RWPE2 (cell line): ENCODE measurements around the gene KCNMB3.

ENCODE experiments used
- ATAC-seq: fragments of 200-7000 bp; cut with Tn5 transposase; 3 replicates; pipeline ENCODE4 v1.9.1; 2021; ENCODE audit warnings: low read depth
- DNase-seq: peaks from one replicate; pipeline ENCODE4 v3.0.0-alpha.2; 2020; ENCODE audit warnings: low spot score
- H3K27ac ChIP-seq: fragments of 450-650 bp; 2 replicates; pipeline ENCODE4 v1.5.1; 2017; ENCODE audit warnings: mild to moderate bottlenecking; ENCODE audit not compliant: poor library complexity, severe bottlenecking
- H3K27me3 ChIP-seq: fragments of 250-450 bp; sonication (Bioruptor Pico); 2 replicates; pipeline ENCODE4 v1.5.1; 2021; ENCODE audit warnings: mild to moderate bottlenecking, moderate library complexity; ENCODE audit not compliant: insufficient read depth, poor library complexity, severe bottlenecking
- H3K36me3 ChIP-seq: fragments of 250-450 bp; sonication (Bioruptor Pico); 2 replicates; pipeline ENCODE4 v1.5.1; 2020; ENCODE audit warnings: low read depth, mild to moderate bottlenecking, moderate library complexity
- H3K4me1 ChIP-seq: fragments of 250-450 bp; sonication (Bioruptor Pico); 2 replicates; pipeline ENCODE4 v1.5.1; 2021; ENCODE audit warnings: mild to moderate bottlenecking, moderate library complexity; ENCODE audit not compliant: insufficient read depth, poor library complexity, severe bottlenecking
- H3K4me3 ChIP-seq: fragments of 250-450 bp; sonication (Bioruptor Pico); 2 replicates; pipeline ENCODE4 v1.5.1; 2021; ENCODE audit warnings: mild to moderate bottlenecking, moderate library complexity; ENCODE audit not compliant: severe bottlenecking
- H3K9me3 ChIP-seq: fragments of 250-450 bp; sonication (Bioruptor Pico); 2 replicates; pipeline ENCODE4 v1.5.1; 2021; ENCODE audit warnings: mild to moderate bottlenecking, moderate library complexity; ENCODE audit not compliant: severe bottlenecking
- TF ChIP-seq, protein P1 (sequence below): fragments of 450-650 bp; IDR thresholded peaks from one replicate; pipeline ENCODE4 v1.5.1; 2017; ENCODE audit warnings: mild to moderate bottlenecking, moderate library complexity; ENCODE audit not compliant: poor library complexity, severe bottlenecking

The KCNMB3 gene

DNA sequence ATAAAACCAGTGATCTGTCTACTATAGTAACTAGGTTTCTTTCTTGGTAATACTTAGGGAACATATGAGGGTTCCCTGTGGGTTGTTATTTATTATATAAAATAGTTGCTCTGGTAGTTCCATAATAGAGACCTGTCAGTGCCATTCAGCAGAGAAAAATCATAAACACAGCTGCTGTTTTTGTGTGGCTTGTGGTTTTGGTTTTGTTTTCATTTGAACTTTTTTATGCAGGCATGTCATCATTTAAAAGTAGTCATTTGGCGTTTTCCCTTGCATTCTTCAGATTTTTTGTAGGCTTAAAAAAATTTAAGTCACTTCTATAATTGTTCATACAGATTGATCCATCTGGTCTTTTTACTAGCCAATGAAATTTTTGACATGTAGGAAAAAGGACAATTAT is 54.8 kb downstream of the KCNMB3 start:
- no peak for ATAC-seq
- DNase-seq = no peak
- TF ChIP-seq, protein P1, sequence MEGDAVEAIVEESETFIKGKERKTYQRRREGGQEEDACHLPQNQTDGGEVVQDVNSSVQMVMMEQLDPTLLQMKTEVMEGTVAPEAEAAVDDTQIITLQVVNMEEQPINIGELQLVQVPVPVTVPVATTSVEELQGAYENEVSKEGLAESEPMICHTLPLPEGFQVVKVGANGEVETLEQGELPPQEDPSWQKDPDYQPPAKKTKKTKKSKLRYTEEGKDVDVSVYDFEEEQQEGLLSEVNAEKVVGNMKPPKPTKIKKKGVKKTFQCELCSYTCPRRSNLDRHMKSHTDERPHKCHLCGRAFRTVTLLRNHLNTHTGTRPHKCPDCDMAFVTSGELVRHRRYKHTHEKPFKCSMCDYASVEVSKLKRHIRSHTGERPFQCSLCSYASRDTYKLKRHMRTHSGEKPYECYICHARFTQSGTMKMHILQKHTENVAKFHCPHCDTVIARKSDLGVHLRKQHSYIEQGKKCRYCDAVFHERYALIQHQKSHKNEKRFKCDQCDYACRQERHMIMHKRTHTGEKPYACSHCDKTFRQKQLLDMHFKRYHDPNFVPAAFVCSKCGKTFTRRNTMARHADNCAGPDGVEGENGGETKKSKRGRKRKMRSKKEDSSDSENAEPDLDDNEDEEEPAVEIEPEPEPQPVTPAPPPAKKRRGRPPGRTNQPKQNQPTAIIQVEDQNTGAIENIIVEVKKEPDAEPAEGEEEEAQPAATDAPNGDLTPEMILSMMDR = no peak
- Histone ChIP-seq H3K36me3 (peaks cover 12% of the 10 kb centered on the region), H3K4me1 (peaks cover 4% of the 10 kb centered on the region), H3K4me3 (no peak overlapping the region), H3K27ac (no peak overlapping the region), H3K9me3 (no peaks in the 10 kb centered on the region), H3K27me3 (no peaks in the 10 kb centered on the region)

DNA sequence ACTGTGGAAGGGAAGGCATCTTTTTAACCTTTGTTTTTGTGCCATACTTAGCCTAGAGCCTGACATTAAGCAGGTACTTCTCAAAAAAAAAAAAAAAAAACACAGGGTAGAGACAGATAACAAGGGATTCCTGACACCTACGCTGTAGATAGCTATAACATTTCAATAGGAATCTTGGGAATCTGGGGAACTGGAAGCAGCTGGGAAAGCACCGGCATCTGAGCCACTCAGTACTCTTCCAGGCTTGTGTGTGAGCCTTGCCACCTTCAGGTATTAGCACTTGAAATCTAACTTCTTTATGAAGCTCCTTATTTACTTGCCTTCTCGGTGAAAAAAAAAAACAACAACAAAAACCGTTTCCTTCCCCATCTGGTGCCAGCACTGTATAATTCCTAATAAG is 56.0 kb downstream of the KCNMB3 start:
- no peak for ATAC-seq
- DNase-seq = no peak
- no peak overlapping the region for H3K4me3 ChIP-seq
- H3K36me3 ChIP-seq = peaks cover 8% of the 10 kb centered on the region
- H3K27me3 ChIP-seq = no peaks in the 10 kb centered on the region
- no peak overlapping the region for H3K27ac ChIP-seq
- TF ChIP-seq, protein P1 = no peak
- peaks cover 4% of the 10 kb centered on the region for H3K4me1 ChIP-seq
- H3K9me3 ChIP-seq = no peaks in the 10 kb centered on the region
